PC-3 (cell line): Measurements from ENCODE around the gene CCDC7.

Experiments used
- CTCF ChIP-seq: fragments of 300-600 bp; sonication (generic); conservative IDR thresholded peaks from 2 replicates; pipeline ENCODE4 v1.5.1; 2017; ENCODE audit warnings: antibody characterized with exemption, low read depth, mild to moderate bottlenecking, low read length
- EZH2phosphoT487 ChIP-seq: fragments of 300-600 bp; sonication (generic); IDR thresholded peaks from 2 replicates; pipeline ENCODE4 v1.6.1; 2018; ENCODE audit warnings: mild to moderate bottlenecking, antibody characterized with exemption, low read length, borderline replicate concordance

- TF ChIP-seq CTCF (no peak), EZH2phosphoT487 (no peak)
Measured at GRCh38 chr10:32413513-32413912, 32.4 kb upstream of the CCDC7 start.
